IMR-90 (cell line): ENCODE measurements around the gene MTUS2. TPM values are rescaled to one million over a fixed set of nuclear protein-coding genes. Genes with fewer than 3 reads are reported as not detected.

Experiments
- ATAC-seq: fragments of 200-7000 bp; cut with Tn5 transposase; 2 replicates; pipeline ENCODE4 v1.9.1; 2020; ENCODE audit warnings: low read depth, mild to moderate bottlenecking, moderate library complexity
- BruUV-seq: library from RNA; stranded (reverse); fragments of 400-500 nt; replicated peaks from 2 replicates; lab custom pipeline; 2021; lab: Mats Ljungman, UMichigan
- CTCF ChIA-PET: fragments of 300-600 bp; formaldehyde crosslinking; extraction: SDS; loops from one replicate; lab custom pipeline; 2021; ENCODE audit warnings: antibody characterized with exemption; lab: Yijun Ruan, JAX
- POLR2A ChIA-PET: fragments of 300-600 bp; sonication (Branson Sonifier 250); formaldehyde crosslinking; loops from one replicate; lab custom pipeline; 2022; ENCODE audit warnings: antibody characterized with exemption; ENCODE audit not compliant: unreplicated experiment; lab: Charles Lee
- DNase-seq: peaks from one replicate; pipeline ENCODE4 v3.0.0; 2013
- H2AFZ ChIP-seq: replicated peaks from 2 replicates; pipeline ENCODE3; 2013; ENCODE audit warnings: low read length, mild to moderate bottlenecking; ENCODE audit not compliant: poor library complexity
- H2AK5ac ChIP-seq: 2 replicates; pipeline ENCODE4 v1.6.1; 2013; ENCODE audit warnings: low read depth, low read length, inconsistent platforms
- H2AK9ac ChIP-seq: replicated peaks from 2 replicates; pipeline ENCODE3; 2013; ENCODE audit warnings: mild to moderate bottlenecking, low read depth, low read length, moderate library complexity; ENCODE audit not compliant: poor library complexity
- H2BK120ac ChIP-seq: 2 replicates; pipeline ENCODE4 v1.6.1; 2013; ENCODE audit warnings: low read depth, low read length, inconsistent platforms
- H2BK15ac ChIP-seq: 3 replicates; pipeline ENCODE4 v1.6.1; 2013; ENCODE audit warnings: low read depth, low read length, inconsistent platforms
- H2BK20ac ChIP-seq: 2 replicates; pipeline ENCODE4 v1.6.1; 2013; ENCODE audit warnings: low read depth, mild to moderate bottlenecking, inconsistent platforms, low read length, moderate library complexity
- H2BK5ac ChIP-seq: 2 replicates; pipeline ENCODE4 v1.6.1; 2013; ENCODE audit warnings: mild to moderate bottlenecking, low read depth, low read length, inconsistent platforms; ENCODE audit not compliant: poor library complexity, severe bottlenecking
- H3K14ac ChIP-seq: replicated peaks from 2 replicates; pipeline ENCODE4 v1.6.1; 2013; ENCODE audit warnings: low read depth, low read length, inconsistent platforms
- H3K18ac ChIP-seq: 2 replicates; pipeline ENCODE4 v1.6.1; 2013; ENCODE audit warnings: low read depth, low read length, control low read depth
- H3K23ac ChIP-seq: 2 replicates; pipeline ENCODE4 v1.6.1; 2013; ENCODE audit warnings: low read depth, low read length, inconsistent platforms
- H3K27ac ChIP-seq: 2 replicates; pipeline ENCODE4 v1.5.1; 2013; ENCODE audit warnings: mild to moderate bottlenecking, control low read depth, low read length; ENCODE audit not compliant: insufficient read depth
- H3K27me3 ChIP-seq: 2 replicates; pipeline ENCODE4 v1.6.1; 2013; ENCODE audit warnings: low read length; ENCODE audit not compliant: control insufficient read depth, insufficient read depth
- H3K36me3 ChIP-seq: 2 replicates; pipeline ENCODE4 v1.6.1; 2013; ENCODE audit warnings: low read length, mixed read lengths; ENCODE audit not compliant: control insufficient read depth, insufficient read depth
- H3K4ac ChIP-seq: 2 replicates; pipeline ENCODE4 v1.6.1; 2013; ENCODE audit warnings: low read depth, low read length, inconsistent platforms
- H3K4me1 ChIP-seq: 2 replicates; pipeline ENCODE4 v1.6.1; 2013; ENCODE audit warnings: low read length, mixed read lengths; ENCODE audit not compliant: control insufficient read depth, insufficient read depth
- H3K4me2 ChIP-seq: 2 replicates; pipeline ENCODE4 v1.6.1; 2013; ENCODE audit warnings: low read depth, mild to moderate bottlenecking, control low read depth, low read length, moderate library complexity
- H3K4me3 ChIP-seq: 2 replicates; pipeline ENCODE4 v1.5.1; 2013; ENCODE audit warnings: low read depth, mild to moderate bottlenecking, control low read depth, low read length, moderate library complexity; ENCODE audit not compliant: insufficient read depth
- H3K56ac ChIP-seq: 2 replicates; pipeline ENCODE4 v1.6.1; 2013; ENCODE audit warnings: low read length, inconsistent platforms; ENCODE audit not compliant: insufficient read depth; ENCODE audit errors: extremely low read depth
- H3K79me1 ChIP-seq, 2 experiments: 2 replicates each; pipeline ENCODE4 v1.6.1; 2013; ENCODE audit warnings: low read length in 2 of 2, inconsistent platforms in 1 of 2, low read depth in 1 of 2
- H3K9ac ChIP-seq: 2 replicates; pipeline ENCODE4 v1.6.1; 2013; ENCODE audit warnings: low read depth, low read length, control low read depth
- H3K9me1 ChIP-seq: 2 replicates; pipeline ENCODE4 v1.6.1; 2013; ENCODE audit warnings: low read length, inconsistent platforms; ENCODE audit not compliant: insufficient read depth
- H3K9me3 ChIP-seq: 2 replicates; pipeline ENCODE4 v1.6.1; 2013; ENCODE audit warnings: low read length; ENCODE audit not compliant: control insufficient read depth, insufficient read depth
- H4K20me1 ChIP-seq: 2 replicates; pipeline ENCODE4 v1.6.1; 2013; ENCODE audit warnings: low read length, inconsistent platforms; ENCODE audit not compliant: insufficient read depth
- H4K5ac ChIP-seq: 2 replicates; pipeline ENCODE4 v1.6.1; 2013; ENCODE audit warnings: mild to moderate bottlenecking, low read depth, low read length, control low read depth
- H4K8ac ChIP-seq, 2 experiments: 2 replicates each; pipeline ENCODE4 v1.6.1; 2013; ENCODE audit warnings: low read depth in 2 of 2, low read length in 2 of 2, control low read depth in 1 of 2, inconsistent platforms in 1 of 2
- H4K91ac ChIP-seq: 2 replicates; pipeline ENCODE4 v1.6.1; 2013; ENCODE audit warnings: low read depth, low read length, inconsistent platforms; ENCODE audit not compliant: insufficient read depth
- BHLHE40 ChIP-seq: fragments of 150-350 bp; IDR thresholded peaks from 2 replicates; pipeline ENCODE4 v1.6.1; 2016; ENCODE audit warnings: mild to moderate bottlenecking, low read depth, low read length
- CEBPB ChIP-seq: IDR thresholded peaks from 2 replicates; pipeline ENCODE4 v1.6.1; 2012; ENCODE audit warnings: low read depth, low read length, improper control_type of control experiment
- FOS ChIP-seq: fragments of 150-350 bp; IDR thresholded peaks from 2 replicates; pipeline ENCODE4 v1.6.1; 2016; ENCODE audit warnings: low read depth, low read length
- MAFK ChIP-seq: IDR thresholded peaks from 2 replicates; pipeline ENCODE4 v1.6.1; 2012; ENCODE audit warnings: low read depth, low read length, improper control_type of control experiment
- RAD21 ChIP-seq: IDR thresholded peaks from 2 replicates; pipeline ENCODE4 v1.6.1; 2012; ENCODE audit warnings: low read length, improper control_type of control experiment
- SMC3 ChIP-seq: fragments of 150-350 bp; IDR thresholded peaks from 2 replicates; pipeline ENCODE4 v1.6.1; 2016; ENCODE audit warnings: low read depth, mild to moderate bottlenecking, antibody characterized with exemption, low read length, moderate library complexity
- WGBS, 2 experiments: methylation state at CpG; one replicate each; pipeline versions ENCODE4 v1.1.5 to v1.1.7; 2013; ENCODE audit warnings: missing lambda C conversion rate in 2 of 2; ENCODE audit not compliant: insufficient read length in 1 of 2; ENCODE audit errors: extremely low coverage in 2 of 2; 5-methylcytosine and 5-hydroxymethylcytosine counted together
- dilution Hi-C: fragments of 300-500 bp; cut with HindIII; formaldehyde crosslinking; loops from one replicate; pipeline ENCODE4 v1.14.3; 2018; ENCODE audit warnings: low sequenced_read_pairs; ENCODE audit not compliant: unreplicated experiment
- in situ Hi-C: fragments of 300-500 bp; cut with MboI; formaldehyde crosslinking; loops from 3 replicates; pipeline ENCODE4 v1.14.3; 2019; ENCODE audit warnings: low sequenced_read_pairs, inconsistent platforms, mixed read lengths
- intact Hi-C: fragments of 100-400 bp; cut with micrococcal nuclease; formaldehyde crosslinking; loops from 2 replicates; pipeline ENCODE4 v1.10.0; 2022
- polyA plus RNA-seq, 3 experiments: library from polyadenylated mRNA; depleted of rRNA; stranded (reverse); fragments of >200 nt; gene quantifications; 2 replicates each; pipeline ENCODE4 v1.2.3, GENCODE V29; 2012; ENCODE audit warnings: low replicate concordance in 1 of 3
- total RNA-seq: library from RNA; depleted of rRNA; stranded (reverse); fragments of >200 nt; gene quantifications from 2 replicates; pipeline ENCODE4 v1.2.3, GENCODE V29; 2012

Gene MTUS2
- total and polyA plus RNA-seq, 2 of the 4 experiments (the other 2 are of a cell fraction), result under 0.01 to 0.02 TPM

DNA sequence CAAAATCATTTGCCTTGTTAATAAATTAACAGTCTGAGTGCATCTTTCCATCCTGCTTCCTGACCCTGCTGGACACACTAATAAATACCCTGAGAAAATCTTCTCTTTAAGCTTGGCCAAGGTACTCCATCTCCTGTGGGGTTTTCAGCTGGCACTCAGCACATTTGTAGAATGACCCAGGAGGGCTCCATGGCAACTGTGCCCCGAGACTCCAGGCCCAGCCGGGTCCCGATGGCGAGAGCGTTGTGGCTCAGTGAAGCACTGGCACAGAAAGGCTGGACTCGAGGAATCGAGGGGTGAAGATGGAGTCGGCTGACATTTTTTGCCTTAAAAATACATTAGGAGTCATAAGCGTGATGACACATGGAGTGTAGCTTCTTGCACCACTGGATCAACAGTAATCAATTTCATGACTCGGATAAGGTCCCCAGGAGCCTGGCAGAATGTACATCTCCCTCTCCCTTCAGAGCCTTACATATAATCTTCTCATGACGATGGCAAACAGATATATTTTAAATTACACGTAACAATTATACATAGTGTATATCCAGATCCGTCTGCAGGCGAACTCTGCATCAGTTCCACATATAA is 690.0 kb downstream of the MTUS2 start:
- dilution Hi-C loops (no loop called here), in situ Hi-C loops (loop anchor here (5.0 kb wide), 2 partner anchors 202 to 607 kb away; no protein-coding TSS in a partner anchor), intact Hi-C loops (loop anchor here (2.0 to 5.0 kb wide), 3 partner anchors 253 to 412 kb away; no protein-coding TSS in a partner anchor)
- H3K4ac ChIP-seq, result no peak overlapping the region
- H3K4me1 ChIP-seq, result peaks cover 4% of the 10 kb centered on the region
- H4K91ac ChIP-seq, result no peak overlapping the region
- H4K8ac ChIP-seq, result no peak overlapping the region
- no peaks in the 10 kb centered on the region for H3K27me3 ChIP-seq
- H3K9me1 ChIP-seq, result peaks cover 3% of the 10 kb centered on the region; the same call in 1 of the 2 replicates
- H3K9ac ChIP-seq, result no peak overlapping the region
- peaks cover 17% of the 10 kb centered on the region for H4K20me1 ChIP-seq
- H3K9me3 ChIP-seq, result no peaks in the 10 kb centered on the region
- H3K56ac ChIP-seq, result no peak overlapping the region
- no peak overlapping the region for H3K14ac ChIP-seq
- no peak overlapping the region for H3K27ac ChIP-seq
- H3K79me1 ChIP-seq, result 0 out of 4 replicates have a peak, but pooled peaks cover 0 to 10% of the 10 kb centered on the region in 2 experiments
- 80% methylated on average over 9 of the region's 14 CpGs; no CpG with 5 or more reads in 1 of the 2 experiments for WGBS, 2 experiments
- peak overlapping the region; percentile 32 for H2AK9ac ChIP-seq
- BruUV-seq, result no TSS peak
- H4K5ac ChIP-seq, result no peak overlapping the region
- ATAC-seq (no peak), DNase-seq (peak; percentile 57)
- no peak overlapping the region for H3K18ac ChIP-seq
- H3K36me3 ChIP-seq, result peaks cover 22% of the 10 kb centered on the region
- H2BK15ac ChIP-seq, result no peak overlapping the region
- ChIA-PET POLR2A (no interaction called here), CTCF (interaction anchor here (0.5 to 1.2 kb wide), 4 partner anchors 188 to 884 kb away, joined by 3 to 4 read pairs (median 3); no protein-coding TSS in a partner anchor)
- no peak overlapping the region for H2BK5ac ChIP-seq
- H2AFZ ChIP-seq, result peak overlapping the region; percentile 56
- H2BK20ac ChIP-seq, result no peak overlapping the region
- TF ChIP-seq FOS (0 out of 2 replicates have a peak, but pooled peaks have one; percentile 12), SMC3 (no peak), RAD21 (no peak), BHLHE40 (no peak), CEBPB (peak; percentile 79), MAFK (no peak)
- H3K23ac ChIP-seq, result no peak overlapping the region
- no peak overlapping the region for H3K4me3 ChIP-seq
- H2BK120ac ChIP-seq, result no peak overlapping the region
- no peak overlapping the region for H2AK5ac ChIP-seq
- H3K4me2 ChIP-seq, result no peak overlapping the region
